ELF-1 (cell line): Measurements from ENCODE around the gene CPD.
"Not testable (repeated sequence)": the region's sequence is repeated elsewhere in the genome, so short reads cannot be mapped to it uniquely, and the experiment has no call there.

Experiments
- DNase-seq: peaks from one replicate; pipeline ENCODE4 v3.0.0-alpha.2; 2016; ENCODE audit warnings: low read depth, low spot score

The CPD gene

GRCh38 chr17:30382345-30382744, 3.6 kb downstream of the CPD start:
- DNase-seq = no peak

DNA sequence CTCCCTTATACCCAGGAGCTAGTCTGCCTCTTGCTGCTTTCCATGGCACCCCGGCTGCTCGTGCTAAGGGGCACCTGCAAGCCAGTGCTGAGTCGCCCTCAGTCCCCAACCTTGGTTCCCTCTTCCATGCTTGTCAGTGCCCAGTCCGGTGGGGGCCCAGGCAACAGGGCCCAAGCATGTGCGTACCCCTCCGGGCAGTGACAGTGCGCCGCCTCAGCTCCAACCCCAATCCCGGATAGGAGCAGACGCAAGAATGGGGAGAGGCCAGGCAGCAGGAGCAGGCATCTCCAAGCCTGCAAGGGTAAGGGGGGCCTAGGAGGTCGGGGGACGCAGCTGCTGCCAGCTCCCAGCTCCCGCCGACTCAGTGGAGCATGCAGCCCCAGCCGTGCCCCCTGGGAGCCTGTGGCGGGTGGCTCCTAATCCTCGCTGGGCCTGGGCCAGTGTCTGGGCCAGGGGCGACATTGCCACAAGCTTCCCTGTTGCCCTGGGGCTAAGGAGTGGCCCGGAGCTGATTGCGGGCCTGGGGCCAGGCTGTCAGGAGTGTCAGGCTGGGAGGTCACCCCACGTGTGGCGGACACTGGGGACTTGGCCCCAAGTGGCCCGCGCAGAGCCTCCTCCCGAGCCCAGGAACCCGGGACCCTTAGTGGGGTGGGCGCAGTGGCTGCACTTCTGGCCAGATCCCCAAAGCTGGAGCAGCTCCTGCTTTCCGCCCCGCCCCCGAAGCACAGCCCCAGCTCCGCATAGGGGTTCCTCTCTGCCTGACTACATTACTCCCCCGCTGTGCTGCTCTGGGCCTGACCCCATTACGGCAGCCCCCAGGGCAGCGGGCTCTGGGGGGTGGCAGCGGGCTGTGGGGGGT, 9.8 kb downstream of the CPD start:
- no peak for DNase-seq

- DNase-seq = no peak
These were observed 11.1 kb downstream of the CPD start for GRCh38 chr17:30389756-30390300.

DNA sequence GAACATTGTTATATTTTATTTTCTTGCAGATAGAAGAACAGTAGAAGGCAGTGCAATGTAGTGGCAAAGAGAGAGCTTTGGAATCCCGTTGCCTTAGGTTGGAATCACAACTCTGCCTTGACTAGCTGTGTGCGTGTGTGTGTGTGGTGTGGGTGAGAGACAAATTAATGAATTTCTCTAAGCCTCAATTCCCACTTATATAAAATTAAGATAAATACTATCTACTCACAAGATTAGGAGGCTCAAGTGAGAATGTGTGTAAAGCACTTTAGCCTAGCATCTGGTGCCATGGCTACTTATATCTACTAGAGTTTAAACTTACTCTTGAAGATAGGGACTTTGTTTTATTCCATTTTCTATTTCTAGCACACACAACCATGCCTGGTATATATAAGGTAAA, 12.8 kb downstream of the CPD start:
- DNase-seq = no peak

GRCh38 chr17:30393491-30393890, 14.8 kb downstream of the CPD start:
- no peak for DNase-seq

- no peak for DNase-seq
These were observed 15.5 kb downstream of the CPD start for GRCh38 chr17:30393911-30394867.

GRCh38 chr17:30395398-30396022, 16.8 kb downstream of the CPD start:
- no peak for DNase-seq

GRCh38 chr17:30396129-30396528, 17.4 kb downstream of the CPD start:
- DNase-seq = no peak

DNA sequence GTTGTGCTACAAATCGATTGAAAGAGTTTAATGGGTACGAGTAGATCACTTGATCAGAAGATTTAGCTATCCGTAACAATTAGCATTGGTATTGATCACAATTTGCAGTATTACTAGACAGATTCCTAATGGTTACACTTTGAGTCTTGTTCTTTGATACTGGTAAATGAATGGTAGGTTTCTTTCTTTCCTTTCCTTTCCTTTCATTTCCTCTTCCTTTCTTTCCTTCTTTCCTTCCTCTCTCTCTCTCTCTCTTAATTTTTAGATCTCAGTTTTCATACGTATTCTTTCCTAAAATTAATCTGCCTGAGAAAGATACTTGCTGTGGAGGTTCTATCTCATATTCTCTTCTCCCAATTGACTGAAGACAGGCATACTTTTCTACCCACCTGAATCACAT, 17.9 kb downstream of the CPD start:
- DNase-seq = no peak

DNA sequence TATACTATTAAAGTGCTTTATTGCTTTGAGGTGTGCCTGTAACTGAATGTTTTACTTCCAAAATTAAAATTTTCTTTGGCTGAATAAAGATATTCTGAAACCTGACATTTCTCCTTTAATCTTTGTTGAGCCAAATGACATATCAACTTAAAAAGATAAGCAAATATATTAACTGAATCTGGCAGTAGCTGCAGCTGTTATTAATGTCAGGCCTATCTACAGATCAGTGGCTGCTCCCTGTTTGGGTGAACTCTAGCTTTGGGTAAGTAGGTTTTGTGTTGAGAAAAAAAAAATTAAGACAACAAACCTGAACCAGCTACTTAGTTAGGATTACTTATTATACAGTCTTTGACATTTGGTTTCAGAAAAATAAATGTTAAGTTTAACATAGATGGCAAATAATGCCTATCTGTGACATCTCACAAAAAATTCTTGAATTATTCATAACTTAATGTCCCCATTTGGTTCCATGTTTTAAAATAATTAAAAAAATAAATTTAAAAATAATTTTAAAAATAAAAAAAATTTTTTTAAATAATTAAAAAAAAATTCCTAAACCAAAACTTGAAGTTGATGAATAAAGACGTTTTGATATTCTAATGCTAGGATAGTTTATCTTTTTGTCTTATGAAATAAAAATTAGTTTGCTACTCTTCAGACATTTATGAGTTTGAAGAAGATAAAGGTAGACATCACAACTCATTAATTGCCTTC, 19.8 kb downstream of the CPD start:
- DNase-seq = no peak

GRCh38 chr17:30401097-30401496, 22.4 kb downstream of the CPD start:
- no peak for DNase-seq

DNA sequence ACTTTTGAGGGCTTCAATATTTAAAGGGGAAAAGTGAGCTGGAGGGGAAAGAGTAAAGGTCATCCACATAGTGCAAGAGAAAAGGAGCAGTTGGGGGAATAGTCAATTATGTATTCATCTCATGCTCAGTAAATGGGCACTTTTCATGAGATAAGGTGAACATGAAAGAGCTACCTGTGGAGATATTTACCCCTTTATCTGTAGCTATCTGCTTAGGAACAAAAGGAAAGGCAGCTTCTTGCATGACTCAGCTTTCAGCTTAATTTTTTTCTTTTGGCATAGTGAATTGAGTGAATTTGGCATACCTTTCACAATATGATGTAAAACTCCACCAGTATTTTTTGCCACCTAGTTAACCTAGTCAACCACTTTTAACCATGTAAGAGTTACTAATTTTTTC, 26.4 kb downstream of the CPD start:
- no peak for DNase-seq

DNA sequence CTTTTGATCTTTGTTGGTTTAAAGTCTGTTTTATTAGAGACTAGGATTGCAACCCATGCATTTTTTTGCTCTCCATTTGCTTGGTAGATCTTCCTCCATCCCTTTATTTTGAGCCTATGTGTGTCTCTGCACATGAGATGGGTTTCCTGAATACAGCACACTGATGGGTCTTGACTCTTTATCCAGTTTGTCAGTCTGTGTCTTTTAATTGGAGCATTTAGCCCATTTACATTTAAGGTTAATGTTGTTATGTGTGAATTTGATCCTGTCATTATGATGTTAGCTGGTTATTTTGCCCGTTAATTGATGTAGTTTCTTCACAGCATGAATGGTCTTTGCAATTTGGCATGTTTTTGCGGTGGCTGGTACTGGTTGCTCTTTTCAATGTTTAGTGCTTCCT, 31.9 kb downstream of the CPD start:
- not testable (repeated sequence) for DNase-seq

GRCh38 chr17:30412008-30412496, 33.3 kb downstream of the CPD start:
- DNase-seq = not testable (repeated sequence)

DNA sequence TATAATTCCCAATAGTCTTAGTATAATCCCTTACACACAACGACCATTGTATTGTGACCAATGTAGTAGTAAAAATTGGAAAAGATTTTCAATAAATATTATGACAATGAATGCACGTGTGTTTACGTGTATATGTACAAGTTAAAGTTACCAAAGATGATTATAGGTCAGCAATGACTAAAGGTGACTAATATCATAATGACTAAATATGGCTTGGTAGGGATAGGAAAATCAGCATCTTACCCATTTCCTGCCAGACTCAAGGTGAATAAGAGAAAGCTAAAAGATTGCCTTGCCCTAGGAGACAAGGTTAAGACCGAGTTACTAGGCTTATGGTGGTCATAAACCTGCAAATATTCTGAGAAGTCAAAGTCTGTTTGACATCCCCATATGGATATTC, 34.4 kb downstream of the CPD start:
- DNase-seq = no peak

DNA sequence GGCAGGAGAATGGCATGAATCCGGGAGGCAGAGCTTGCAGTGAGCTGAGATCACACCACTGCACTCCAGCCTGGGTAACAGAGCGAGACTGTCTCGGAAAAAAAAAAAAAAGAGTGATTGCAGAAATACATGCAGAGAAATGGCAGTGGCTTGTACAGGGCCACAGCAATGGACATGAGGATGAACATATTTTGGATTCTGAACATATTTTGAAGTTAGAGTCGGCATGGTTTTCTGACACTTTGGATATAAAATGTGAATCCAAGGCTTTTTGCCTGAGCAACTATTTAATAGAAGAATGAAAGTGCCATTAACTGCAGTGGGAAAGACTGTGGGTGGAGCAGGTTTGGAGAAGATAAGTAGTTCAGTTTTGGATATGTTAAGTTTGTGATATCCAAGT, 35.8 kb downstream of the CPD start:
- DNase-seq = no peak

- no peak for DNase-seq
These were observed 36.8 kb downstream of the CPD start for GRCh38 chr17:30415491-30415890.

DNA sequence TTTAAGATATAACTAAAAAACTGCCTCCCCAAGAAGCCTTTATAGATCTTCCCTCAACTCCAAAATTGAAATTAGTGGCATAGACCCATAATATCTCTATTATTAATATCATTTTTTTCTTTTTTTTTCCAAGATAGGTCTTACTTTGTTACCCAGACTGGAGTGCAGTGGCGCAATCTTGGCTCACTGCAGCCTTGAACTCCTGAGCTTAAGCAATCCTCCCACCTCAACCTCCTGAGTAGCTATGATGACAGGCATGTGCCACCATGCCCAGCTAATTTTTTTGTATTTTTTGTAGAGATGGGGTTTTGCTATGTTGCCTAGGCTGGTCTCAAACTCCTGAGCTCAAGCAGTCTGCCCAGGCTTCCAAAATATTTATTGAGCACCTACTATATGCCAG, 39.3 kb downstream of the CPD start:
- DNase-seq = not testable (repeated sequence)

DNA sequence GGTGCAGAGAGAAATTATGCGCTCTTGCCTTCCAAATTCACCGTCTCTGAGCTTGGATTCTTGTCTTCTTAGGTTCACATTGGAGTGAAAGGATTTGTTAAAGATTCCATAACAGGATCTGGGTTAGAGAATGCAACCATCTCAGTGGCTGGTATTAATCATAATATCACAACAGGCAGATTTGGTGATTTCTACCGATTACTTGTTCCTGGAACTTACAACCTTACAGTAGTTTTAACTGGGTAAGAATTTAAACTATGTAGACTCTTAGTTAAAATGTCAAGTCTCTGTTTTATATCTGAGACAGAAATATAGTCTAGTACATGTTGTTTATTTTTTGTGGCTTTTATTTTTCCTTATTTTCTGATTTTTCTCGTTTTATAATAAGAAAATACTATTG, 42.9 kb downstream of the CPD start:
- DNase-seq = no peak

GRCh38 chr17:30422171-30422570, 43.4 kb downstream of the CPD start:
- no peak for DNase-seq

GRCh38 chr17:30424471-30424870, 45.7 kb downstream of the CPD start:
- no peak for DNase-seq
